ENCODE measurements around the gene TMEM119.

The TMEM119 gene

DNA sequence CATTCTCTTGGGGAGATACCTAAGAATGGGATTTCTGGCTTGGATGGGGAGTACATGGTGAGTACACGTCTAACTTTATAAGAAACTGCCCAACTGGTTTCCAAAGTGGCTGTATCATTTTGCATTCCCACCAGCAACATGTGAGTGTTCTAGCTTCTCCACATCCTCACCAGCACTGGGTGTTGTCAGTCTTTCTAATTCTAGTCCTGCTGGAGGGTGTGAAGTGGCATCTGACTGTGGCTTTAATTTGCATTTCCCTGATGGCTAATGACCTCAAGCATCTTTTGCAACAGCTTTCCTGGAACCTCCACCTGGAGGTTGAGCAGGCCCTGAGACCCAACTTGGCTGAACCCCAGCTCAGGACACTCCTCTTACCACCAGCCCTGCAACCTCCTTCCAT lies 18.0 kb upstream of the TMEM119 start:
- no peak for DNase-seq (ENCODE audit: low read depth)
- no peak overlapping the region for H3K4me3 ChIP-seq (ENCODE audit: control insufficient read depth, low read depth, low read length)
- TF ChIP-seq, protein P1, sequence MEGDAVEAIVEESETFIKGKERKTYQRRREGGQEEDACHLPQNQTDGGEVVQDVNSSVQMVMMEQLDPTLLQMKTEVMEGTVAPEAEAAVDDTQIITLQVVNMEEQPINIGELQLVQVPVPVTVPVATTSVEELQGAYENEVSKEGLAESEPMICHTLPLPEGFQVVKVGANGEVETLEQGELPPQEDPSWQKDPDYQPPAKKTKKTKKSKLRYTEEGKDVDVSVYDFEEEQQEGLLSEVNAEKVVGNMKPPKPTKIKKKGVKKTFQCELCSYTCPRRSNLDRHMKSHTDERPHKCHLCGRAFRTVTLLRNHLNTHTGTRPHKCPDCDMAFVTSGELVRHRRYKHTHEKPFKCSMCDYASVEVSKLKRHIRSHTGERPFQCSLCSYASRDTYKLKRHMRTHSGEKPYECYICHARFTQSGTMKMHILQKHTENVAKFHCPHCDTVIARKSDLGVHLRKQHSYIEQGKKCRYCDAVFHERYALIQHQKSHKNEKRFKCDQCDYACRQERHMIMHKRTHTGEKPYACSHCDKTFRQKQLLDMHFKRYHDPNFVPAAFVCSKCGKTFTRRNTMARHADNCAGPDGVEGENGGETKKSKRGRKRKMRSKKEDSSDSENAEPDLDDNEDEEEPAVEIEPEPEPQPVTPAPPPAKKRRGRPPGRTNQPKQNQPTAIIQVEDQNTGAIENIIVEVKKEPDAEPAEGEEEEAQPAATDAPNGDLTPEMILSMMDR (conservative IDR thresholded peaks at IDR 0.05; ENCODE audit: control insufficient read depth, insufficient read depth, low read depth, low read length) = no peak

DNA sequence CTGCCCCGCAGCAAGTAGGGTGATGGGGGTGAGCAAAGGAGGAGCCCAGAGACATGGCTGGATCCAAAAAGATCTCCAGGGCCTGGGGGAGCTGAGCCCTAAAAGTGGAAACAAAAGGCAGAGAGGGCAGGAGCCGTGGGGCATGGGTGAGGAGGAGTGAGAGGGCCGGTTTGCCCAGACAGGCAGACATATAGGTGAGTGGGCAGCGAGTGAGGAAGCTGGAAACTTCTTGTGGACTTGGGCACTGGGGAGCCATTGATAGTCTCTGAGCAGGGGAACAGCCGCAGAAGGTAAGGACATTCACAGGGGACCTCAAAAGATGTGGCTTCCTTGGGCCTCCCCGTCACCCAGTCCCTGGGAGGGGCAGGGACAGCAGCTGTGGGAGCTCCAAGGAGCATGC lies 16.8 kb upstream of the TMEM119 start:
- TF ChIP-seq, protein P1 (conservative IDR thresholded peaks at IDR 0.05; ENCODE audit: control insufficient read depth, insufficient read depth, low read depth, low read length) = no peak
- no peak for DNase-seq (ENCODE audit: low read depth)
- H3K4me3 ChIP-seq (ENCODE audit: control insufficient read depth, low read depth, low read length) = no peak overlapping the region

DNA sequence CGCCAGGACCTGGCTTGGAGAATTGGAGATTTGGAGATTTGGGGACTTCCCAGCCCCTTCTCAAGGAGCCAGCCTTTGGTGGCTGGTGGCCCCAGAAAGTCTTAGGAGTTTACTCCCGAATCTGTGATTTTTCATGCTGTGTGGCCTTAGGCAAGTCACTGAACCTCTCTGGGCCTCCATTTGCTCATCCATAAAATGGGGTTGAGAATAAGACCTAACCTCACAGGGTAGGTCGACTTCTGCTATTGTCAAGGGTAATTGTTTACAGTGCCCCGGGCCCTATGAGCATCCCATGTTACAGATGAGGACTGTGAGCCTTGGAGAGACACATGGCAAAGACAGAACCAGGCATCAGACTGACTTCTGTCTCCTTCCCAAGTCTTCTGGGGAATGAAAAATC lies 16.2 kb upstream of the TMEM119 start:
- H3K4me3 ChIP-seq (ENCODE audit: control insufficient read depth, low read depth, low read length) = no peak overlapping the region
- DNase-seq (ENCODE audit: low read depth) = no peak
- TF ChIP-seq, protein P1 (conservative IDR thresholded peaks at IDR 0.05; ENCODE audit: control insufficient read depth, insufficient read depth, low read depth, low read length) = no peak

DNA sequence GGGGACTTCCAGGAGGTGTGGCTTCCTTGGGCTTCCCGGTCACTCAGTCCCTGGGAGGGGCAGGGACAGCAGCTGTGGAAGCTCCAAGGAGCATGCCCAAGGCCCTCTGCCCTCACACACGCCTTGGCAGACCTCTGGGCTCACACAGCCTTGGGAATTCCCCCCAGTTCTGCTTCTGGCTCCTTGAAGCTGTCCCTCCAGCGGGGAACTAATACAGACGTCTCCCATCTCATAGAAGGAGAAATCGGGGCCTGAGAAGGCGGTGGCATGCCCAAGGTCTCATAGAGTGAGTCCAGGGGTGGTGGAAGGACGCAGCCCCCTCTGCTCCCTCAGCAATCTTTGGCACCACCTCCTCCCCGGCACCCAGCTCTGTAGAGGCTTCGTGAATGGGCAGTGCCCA lies 15.7 kb upstream of the TMEM119 start:
- TF ChIP-seq, protein P1 (conservative IDR thresholded peaks at IDR 0.05; ENCODE audit: control insufficient read depth, insufficient read depth, low read depth, low read length) = no peak
- H3K4me3 ChIP-seq (ENCODE audit: control insufficient read depth, low read depth, low read length) = no peak overlapping the region
- DNase-seq (ENCODE audit: low read depth) = no peak

DNA sequence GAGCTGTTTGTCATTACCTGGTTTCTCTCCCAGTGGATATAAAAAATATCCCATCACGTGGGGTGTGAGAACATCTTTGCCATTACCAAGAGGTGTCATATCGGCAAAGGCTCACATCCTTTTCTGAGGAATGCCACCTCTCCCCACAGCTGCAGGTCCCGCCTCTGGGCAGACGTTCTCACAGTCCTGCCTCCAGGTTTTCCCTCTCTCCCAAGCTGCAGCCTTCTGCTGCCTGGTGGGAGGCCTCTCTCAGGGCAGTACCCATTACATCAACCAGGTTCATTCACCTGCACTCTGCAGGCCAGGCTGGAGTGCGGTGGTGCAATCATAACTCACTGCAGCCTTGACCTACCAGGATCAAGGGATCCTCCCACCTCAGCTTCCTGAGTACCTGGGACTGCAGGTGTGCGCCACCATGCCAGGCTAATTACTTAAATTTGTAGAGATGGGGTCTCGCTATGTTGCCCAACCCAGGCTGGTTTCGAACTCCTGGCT lies 15.0 kb upstream of the TMEM119 start:
- no peak overlapping the region for H3K4me3 ChIP-seq (ENCODE audit: control insufficient read depth, low read depth, low read length)
- no peak for DNase-seq (ENCODE audit: low read depth)
- TF ChIP-seq, protein P1 (conservative IDR thresholded peaks at IDR 0.05; ENCODE audit: control insufficient read depth, insufficient read depth, low read depth, low read length) = no peak

DNA sequence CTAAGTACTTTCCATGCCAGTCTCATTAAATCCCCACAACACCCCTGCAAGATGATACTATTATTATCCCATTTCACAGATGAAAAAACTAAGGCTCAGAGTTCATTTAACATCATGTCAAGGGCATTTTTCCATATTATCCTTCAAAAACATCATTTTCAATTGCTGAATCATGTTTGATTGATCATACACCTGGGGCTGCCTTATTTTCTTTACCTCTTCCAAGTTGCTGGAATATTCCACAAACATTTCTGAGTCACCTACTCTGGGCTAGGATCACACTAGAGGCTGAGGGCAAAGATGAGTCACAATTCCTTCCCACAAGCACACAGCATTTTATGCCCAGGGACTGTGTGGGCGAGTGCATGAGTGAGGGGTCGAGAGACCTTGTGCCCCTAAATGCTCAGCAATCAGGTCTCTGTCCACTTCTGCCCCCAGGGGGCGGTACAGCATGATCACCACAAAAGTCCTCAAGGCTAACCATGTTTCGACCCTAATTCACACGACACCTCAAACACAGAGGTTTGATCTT lies 14.1 kb upstream of the TMEM119 start:
- DNase-seq (ENCODE audit: low read depth) = peak; percentile 99
- no peak overlapping the region for H3K4me3 ChIP-seq (ENCODE audit: control insufficient read depth, low read depth, low read length)
- TF ChIP-seq, protein P1 (conservative IDR thresholded peaks at IDR 0.05; ENCODE audit: control insufficient read depth, insufficient read depth, low read depth, low read length) = peak; percentile 65

Measured in fibroblast of mammary gland (primary cell).